Measurements from ENCODE around the gene IFT25. TPM values are rescaled to one million over a fixed set of nuclear protein-coding genes. Genes with fewer than 3 reads are reported as not detected.

The IFT25 gene
- total RNA-seq, 1 experiment from 2014 or later: 43.3 TPM

DNA sequence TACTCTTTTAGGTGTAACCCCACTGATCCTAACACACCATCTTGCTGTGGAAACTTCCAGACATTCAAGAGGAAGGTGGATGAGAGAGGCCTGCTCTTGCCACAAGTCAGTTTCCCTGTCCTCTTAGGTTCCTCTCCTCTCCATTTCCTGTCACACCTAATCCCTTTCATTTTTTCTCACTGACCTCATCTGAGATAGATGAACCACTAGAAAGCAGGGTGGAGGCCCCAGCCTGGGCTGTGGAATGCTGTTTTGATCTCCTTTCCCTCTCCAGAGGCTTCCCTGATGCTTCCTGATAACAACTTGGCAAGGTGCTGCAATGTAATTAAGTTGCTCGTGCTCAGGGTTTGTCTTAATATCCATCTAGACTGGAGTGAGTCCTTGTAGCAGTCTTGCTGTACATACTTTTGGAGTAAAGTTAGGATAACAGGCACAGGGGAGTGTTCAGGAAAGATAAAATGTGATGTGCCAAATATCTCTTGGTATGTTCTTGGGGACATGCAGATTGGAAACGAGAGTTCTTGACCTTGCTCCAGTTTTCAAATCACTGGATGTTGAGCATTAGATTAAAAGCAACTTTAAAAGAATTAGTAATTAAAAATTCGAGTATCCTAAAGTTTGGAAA is 11.8 kb upstream of the IFT25 start:
- DNase-seq (ENCODE audit: low read depth): peak; percentile 66

DNA sequence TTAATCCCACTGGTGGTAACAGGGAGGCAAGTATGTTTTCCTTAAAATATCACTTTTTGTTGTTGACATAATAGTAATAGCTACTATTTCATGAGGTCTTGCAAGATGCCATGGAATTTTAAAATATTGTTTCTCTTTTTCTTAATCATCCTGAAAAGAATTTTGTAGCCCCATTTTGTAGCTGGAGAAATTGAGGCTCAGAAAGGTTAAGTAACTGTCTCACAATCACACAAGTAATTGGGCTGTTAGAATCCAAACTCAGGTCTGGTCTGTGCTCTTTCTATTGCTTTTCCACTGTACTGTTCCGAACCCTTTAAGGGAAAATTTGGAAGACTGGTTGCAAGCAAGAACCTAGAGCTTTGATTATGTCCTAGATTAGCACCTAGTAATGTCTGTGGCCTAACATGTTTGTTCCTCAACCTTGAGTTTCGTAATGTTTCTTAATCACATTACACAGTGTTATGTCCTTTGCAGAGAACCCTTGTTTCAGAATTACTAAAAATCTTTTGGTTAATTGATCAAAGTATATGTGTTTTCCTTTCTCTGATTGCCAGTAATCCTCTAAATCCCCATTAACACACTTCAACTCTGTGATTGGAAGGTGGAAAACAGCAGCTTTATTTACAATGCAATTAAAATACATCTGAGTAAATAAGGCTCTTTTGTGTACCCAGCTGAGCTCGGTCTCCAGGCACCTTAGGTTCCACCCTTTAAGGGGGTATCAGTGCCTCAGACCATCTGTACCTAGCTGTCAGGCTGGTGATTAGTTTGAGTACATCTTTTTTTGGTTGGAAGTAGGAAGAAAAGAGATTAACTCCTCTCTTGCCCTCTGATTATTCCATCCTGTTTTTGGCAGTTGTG is 11.0 kb upstream of the IFT25 start:
- DNase-seq (ENCODE audit: low read depth): no peak

DNA sequence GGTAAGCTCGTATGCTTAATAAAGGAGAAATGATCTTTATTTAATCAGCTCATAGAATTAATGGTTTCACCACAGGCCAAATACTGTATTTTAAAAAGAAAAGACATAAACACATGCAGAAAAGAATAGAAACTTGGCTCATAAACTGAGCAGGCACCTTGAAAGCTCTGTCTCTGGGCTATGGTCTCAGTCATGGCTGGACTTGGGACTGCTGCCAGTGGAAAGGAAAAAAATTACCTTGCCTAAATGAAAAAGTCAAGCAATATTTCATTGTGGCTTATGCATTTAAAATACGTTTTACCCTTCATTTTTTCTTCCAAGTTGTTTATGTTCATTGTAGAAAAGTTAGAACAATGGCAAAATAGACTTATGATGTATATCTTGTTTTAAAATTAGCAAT is 8.6 kb upstream of the IFT25 start:
- DNase-seq (ENCODE audit: low read depth): no peak

DNA sequence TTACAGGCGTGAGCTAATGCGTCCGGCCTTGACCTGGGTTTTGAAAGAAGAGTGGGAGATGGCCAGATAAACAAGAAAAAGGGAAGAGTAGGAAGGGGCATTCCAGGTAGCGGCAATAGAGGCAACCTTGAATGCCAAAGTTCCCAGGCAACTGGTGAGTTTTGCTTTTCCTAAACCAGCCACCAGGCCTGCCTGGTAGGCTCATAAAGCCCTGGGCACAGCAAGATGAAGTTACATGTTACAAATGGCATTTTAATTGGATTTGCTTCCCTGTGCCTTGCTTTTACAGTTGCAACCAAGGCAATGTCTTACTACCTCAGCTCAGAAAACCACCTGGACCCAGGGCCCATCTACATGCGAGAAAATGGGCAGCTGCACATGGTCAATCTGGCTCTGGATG is 6.2 kb upstream of the IFT25 start:
- DNase-seq (ENCODE audit: low read depth): no peak

DNA sequence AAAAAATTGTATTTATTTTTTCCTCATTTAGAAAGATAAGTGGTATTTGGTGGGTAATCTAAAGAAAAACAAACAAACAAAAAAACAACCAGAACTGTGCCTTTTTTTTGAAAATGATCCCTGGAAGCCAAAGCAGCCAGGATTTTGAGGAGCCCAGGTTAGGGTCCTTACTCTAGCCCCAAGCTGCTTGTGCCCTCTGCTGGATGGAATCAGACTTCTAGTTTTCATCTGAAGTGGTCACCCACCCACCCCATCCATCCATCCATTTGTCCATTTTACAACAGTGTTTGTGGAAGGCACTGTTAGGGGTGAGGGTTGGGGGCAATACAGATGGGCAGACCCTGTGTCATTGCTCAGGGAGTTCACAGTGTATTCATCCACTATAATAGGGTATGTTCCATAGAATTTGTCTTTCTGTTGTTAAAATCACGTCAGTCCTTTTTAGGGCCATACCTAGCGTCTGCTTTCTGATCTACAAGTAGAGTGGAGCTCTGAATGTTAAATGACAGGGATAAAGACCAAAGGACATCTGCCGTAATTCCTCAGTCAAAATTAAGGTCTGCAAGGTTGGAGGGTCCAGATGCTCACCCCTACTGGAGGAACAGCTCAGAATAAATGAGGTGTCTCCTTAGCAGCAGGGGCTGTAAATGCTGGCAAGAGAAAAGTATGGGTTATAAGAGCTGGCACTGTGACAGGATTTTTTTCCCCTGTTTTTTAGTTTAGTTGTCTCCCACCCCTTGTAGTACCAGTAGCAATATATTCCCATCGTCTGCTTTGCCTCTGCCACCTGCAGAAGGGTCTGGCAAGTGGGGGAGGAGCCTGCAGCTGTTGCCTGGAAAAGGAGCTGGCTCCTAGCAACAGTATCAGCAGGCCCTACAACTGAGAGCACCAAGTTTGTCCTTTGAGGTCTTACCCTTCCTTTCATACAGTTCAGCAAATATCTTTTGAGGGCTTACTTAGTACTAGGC is 3.8 kb upstream of the IFT25 start:
- DNase-seq (ENCODE audit: low read depth): peak; percentile 43

DNA sequence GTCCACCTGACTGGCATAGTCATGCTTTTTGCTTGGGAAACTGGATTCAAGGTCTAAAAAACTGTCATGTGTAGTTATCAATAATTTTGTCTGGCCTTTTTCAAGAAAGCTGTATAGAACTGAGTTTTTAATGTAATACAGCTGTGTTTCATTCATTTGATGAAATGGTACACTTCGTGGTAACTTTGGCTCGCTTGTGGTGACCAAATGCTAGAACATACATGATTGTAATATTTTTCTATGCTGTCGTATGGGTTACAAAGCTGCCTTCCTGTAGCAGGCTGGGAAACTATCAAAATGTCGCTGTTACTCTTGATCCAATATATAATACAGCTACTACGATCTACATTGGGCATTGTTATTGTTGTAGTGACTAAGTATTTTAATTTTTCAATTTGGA is 2.8 kb upstream of the IFT25 start:
- DNase-seq (ENCODE audit: low read depth): no peak

DNA sequence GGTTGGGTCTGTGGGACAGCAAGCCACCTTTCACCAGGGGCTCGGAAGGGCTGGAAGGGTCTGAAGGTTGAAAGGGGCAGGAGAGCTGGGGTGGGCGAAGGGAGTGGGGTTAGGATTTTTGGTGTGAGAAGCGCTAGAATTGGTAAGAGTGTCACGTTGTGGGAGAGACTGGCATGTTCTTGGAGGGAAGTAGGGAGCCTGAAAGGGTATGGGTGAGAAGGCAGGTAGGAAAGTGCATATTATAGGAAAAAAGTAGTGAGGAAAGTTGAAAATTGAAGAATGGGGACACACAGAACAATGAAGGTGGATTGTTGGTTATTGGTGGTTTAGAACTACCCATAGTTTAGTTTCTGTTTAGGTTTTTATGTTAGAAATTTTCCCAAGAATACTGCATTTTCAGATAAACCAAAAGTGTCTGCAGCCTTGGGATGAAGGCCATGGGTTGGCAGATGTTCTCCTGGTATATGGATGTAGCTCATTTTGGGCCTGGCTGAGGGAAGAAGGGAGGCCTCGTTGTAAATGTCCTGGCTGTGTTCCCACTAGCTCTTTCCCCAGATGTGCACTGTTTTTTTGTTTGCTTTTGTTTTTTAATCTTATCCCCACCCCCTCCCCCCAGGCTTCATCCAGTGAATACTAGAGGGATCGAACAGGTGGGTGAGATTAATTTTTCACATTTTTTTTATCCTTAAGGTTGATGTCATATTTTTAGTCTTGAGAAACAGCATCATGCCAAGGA is 1.8 kb upstream of the IFT25 start:
- peak; percentile 41 for DNase-seq (ENCODE audit: low read depth)

DNA sequence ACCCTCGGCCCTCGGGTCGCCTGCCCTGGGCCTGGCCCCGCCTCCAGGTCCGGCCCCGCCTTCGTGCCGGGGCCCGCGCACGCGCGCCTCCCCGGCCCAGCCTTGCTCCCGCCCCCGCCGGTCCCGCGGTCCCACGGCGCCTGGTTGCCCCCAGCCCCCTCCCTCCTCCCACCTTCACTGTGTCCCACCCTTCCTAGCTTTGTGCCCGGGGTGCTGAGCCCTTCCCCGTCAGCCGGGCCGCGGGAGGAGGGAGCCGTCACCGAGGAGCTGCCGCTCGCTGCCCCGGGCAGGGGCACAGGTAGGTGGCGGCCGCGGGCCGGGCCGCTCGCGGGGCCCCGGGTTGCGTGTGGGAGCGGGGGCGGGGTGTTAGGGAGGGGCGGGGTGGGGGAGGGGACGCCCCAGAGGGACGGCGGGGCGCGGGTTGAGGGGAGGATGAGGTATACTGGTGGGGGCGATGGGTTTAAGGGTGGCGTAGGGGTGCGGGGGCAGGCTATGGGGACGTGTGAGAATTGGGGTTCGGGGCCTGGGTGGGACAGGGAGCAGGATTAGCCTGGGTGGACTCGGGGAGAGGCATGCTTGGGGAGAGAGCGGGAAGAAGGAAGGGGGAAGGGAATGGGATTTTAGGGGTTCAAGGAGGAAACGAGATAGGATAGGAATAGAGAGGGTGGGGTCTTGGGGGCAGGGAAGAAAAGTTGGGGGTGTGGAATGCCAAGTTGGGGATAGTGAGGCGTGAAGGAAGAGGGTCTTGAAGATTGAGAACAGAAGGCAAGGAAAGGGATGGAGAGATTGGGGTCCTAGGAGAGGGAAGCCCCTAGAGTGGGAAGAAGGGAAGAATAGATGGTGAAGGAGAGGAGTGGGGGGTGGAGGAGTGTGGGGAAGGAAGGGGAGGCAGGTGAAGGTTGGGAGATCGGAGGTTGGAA is 1.0 kb upstream of the IFT25 start, which contains the start of gene LRRC42:
Gene LRRC42, plus strand, starts transcription at position 99 of the 920 bp plus-strand sequence. CDS start 5,650 bp downstream, outside the sequence.
- DNase-seq (ENCODE audit: low read depth): no peak

DNA sequence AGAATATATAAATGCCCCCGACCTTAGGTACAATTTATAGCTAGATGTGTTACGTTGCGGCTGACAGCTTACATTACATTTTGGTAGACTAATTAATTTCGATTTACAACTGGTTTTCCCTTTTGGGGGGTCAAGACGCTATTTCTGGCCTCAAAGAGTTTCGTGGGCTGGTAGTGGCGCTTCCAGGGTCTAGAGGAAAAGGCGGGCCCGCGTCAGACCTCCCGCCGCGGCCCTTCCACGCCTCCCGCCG is 391 bp downstream of the IFT25 start:
- no peak for DNase-seq (ENCODE audit: low read depth)

DNA sequence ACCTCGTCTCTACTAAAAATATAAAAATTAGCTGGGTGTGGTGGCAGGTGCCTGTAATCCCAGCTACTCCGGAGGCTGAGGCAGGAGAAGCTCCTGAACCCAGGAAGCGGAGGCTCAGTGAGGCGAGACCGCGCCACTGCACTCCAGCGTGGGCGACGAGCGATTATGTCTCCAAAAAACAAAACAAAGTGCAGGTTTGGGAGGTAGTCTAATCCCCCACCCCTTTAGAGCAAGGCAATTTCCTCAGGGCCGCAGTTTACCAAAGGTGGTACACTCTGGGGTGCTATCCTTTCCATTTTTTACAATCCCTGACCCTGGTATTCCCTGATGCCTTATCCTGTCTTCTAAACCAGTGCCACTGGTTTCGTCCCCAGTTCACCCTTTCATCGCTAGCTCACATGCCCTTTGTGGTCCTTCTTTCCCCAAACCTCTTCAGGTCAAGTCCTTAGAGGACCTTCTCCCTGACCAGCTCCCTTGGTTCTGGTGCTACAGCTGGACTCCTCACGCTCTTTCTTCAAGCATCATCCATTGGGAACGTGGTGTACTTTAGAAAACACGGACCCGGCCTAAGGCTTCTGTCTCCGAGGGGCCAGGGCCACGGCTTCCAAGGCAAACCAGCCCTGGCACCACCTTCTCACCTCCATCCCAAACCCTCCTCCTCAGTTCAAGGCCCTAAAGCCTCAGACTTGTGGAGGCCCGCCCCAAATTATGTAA is 873 bp downstream of the IFT25 start:
- DNase-seq (ENCODE audit: low read depth): no peak

DNA sequence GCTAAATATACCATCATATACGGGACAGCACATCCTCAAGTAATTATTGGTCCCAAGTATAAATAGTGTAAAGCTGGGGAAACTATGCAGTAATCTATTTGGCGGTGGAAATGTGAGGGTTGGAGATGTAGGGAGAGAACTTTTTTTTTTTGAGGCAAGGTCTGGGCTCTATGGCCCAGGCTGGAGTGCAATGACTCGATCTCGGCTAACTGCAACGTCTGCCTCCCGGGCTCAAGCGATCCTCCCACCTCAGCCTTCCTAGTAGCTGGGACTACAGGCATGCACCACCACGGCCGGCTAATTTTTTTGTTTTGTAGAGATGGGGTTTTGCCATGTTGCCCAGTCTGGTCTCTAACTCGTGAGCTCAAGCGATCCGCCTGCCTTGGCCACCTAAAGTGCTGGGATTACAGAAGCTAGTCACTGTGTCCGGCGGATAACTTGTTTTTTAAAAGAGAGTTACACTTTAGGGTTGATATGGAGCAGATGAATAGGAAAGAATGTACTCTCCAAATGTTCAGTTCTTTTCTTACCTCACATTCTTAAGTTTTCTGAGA is 1.9 kb downstream of the IFT25 start:
- no peak for DNase-seq (ENCODE audit: low read depth)

DNA sequence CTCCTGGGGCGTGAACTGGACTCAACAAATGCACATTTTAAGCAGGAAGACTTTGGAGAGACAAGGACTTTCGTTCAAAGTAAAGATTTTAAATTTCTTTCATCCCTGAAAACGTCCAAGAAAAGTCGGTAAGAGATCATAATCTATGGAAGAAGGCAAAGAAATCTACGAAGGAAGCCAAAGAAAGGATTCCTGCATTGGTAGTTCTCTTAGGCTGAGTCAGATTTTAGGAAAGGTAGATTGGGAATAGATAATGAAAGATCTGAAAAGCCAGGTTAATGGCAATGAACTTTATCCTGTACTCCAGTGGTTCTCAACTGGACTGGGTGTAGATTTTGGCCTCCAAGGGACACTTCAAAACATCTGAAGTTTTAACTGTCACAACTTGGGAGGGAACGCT is 2.4 kb downstream of the IFT25 start:
- no peak for DNase-seq (ENCODE audit: low read depth)

DNA sequence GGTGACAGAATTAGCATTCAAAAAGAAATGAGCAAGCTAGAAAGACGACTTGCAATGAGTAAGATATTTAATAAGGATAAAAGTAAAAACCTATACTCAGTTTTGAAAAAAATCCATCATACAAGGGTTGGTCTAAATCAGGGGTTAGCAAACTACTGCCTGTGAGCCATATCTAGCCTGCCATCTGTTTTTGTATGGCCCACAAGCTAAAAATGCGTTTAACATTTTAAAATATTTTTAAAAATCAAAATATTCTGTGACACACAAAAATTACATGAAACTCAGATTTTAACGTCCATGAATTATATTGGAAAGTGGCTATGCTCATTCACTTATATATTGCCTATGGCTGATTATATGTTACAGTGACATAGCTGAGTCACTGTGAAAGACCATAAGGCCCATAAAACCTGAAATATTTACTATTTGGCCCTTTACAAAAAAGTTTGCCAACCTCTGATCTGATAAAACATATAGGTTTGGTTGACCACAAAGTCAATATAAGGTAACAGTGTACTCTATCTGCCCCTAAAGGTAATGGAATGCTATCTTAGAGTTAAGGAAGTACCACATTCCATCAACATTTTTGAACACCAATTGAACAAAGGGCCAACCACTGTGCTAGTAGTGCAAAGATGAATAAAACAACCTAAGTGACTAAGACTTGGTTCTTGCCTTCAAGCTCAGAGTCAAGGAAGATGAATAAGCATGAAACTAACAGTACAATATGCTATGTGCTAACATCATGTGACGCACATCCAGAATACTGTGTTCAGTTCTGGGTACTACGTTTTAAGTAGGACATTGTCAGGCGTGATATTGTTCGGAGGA is 3.2 kb downstream of the IFT25 start:
- no peak for DNase-seq (ENCODE audit: low read depth)

DNA sequence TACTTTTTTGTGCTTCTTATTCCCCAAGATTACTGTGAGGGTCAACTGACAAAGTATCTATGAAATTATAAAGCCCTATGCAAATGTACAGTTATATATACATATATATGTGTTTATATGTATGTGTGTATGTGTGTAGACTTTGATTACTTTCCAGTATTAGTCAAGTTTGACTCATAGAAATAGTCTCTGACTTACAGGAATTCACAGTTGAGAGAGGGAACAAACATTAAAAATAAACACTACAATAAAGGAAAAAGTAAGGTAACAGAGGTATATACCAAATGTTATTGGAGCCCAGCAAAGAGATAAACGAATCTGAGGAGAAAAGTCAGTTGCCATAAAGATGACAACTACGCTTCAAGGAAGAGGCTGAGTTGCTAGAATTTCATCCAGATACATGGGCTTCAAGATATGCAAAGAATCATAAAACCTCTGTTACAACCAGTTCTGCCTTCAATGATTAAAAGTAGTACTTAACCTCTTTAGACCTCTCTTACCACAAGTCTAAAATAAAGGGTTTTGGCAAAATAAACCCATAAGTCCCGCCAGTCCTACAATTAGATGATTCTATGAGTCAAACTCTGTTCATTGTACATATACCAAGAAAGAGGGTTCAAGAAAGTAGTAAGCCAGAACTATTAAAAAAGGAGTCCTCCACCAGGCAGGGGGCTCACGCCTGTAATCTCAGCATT is 7.2 kb downstream of the IFT25 start:
- DNase-seq (ENCODE audit: low read depth): peak; percentile 23

DNA sequence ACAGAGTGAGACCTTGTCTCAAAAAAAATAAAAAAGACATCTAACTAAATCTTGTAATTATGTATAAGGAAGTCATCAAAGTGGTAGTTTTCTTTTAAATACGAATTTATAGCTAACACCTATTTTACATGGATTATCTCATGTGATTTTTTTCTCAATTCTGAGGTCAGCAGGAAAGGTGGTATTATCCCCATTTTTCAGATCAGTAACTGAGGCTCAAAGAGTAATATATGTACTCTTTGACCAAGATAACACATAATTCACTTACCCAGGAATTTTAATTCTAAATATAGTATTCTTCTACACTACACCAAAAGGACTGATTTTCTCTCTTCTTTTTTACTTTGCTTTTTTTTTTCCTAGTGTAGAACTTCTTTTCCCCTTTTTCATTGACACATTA is 9.1 kb downstream of the IFT25 start:
- DNase-seq (ENCODE audit: low read depth): no peak

DNA sequence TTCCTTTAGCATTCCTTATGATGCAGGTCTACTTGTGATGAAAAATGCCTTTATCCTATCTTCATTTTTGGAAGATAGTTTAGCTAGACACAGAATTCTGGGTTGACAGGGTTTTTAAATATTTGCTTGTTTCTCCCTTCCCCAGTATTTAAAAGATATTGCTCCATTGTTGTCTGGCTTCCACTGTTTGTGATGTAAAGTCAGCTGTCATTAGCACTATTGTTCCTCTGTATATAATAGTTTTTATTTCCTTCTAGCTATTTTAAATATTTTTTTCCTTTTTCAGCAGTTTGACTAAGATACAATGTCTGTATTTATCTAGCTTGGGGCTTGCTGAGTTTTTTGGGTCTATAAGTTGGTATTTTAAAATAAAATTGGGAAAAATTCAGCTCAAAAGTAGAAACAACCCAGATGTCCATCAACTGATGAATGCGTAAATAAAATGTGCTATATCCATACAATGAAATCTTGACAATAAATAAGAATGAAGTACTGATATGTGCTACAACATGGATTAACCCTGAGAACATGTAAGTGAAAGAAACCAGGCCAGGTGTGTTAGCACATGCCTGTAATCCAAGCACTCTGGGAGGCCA is 11.2 kb downstream of the IFT25 start:
- DNase-seq (ENCODE audit: low read depth): no peak

DNA sequence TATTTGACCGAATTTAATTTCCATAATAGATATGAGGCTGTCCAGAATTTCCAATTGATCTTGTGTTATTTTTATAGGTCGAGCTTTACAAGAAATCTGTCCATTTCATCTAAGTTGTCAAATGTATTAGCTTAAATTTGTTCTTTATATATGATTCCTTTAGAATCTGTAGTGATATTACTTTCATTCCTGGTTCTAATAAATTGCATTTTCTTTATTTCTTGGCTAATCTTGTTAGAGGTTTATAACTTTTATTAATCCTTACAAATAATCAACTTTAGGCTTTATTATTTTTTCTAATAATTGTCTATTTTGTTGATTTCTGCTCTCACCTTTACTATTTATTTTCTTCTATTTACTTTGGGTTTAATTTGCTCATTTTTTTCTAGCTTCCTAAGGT is 14.0 kb downstream of the IFT25 start:
- DNase-seq (ENCODE audit: low read depth): no peak

DNA sequence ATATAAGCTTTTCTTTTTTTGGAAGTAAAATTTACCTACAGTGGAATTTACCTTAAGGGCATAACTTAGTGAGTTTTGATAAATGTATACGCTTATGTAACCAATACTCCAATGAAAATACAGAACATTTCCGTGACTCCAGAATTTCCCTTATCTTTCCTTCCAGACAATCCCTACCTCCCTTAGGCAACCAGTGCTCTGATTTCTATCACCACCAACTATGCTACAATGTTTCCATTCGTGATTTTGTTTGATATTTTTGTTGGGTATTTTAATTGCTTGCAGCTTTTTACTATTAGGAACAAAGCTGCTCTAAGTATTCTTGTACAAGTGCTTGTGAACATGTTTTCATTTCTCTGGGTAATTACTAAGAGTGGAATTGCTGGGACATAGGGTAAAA is 14.6 kb downstream of the IFT25 start:
- DNase-seq (ENCODE audit: low read depth): no peak
